K562 (cell line): ENCODE data around the gene LRRC9. TPM values are rescaled to one million over a fixed set of nuclear protein-coding genes. Genes with fewer than 3 reads are reported as not detected.

Experiments
- ATAC-seq: fragments of 200-7000 bp; cut with Tn5 transposase; 3 replicates; pipeline ENCODE4 v1.9.1; 2020; ENCODE audit warnings: moderate library complexity
- BruUV-seq: library from RNA; stranded (reverse); fragments of 400-500 nt; replicated peaks from 2 replicates; lab custom pipeline; 2021; lab: Mats Ljungman, UMichigan
- CTCF ChIA-PET: fragments of 300-600 bp; formaldehyde crosslinking; extraction: SDS; loops from one replicate; lab custom pipeline; 2021; ENCODE audit warnings: low intra/inter-chr PET ratio; lab: Yijun Ruan, JAX
- POLR2A ChIA-PET: fragments of 300-600, 350-650 bp; sonication (Branson Sonifier 250); formaldehyde crosslinking; extraction: SDS; loops from one replicate; lab custom pipeline; 2021; ENCODE audit warnings: antibody characterized with exemption, inconsistent platforms; lab: Yijun Ruan, JAX
- DNase-seq, 4 experiments: peaks; one replicate each; pipeline versions ENCODE4 v3.0.0 to v3.0.0-alpha.2; 2011 to 2018; ENCODE audit warnings: low spot score in 3 of 4, mixed read lengths in 3 of 4; ENCODE audit errors: extremely low read depth in 1 of 4
- FAIRE-seq: peaks from 2 replicates; lab custom pipeline; 2011; peaks lifted over from hg19 to GRCh38; lab: Jason Lieb, UNC
- H2AFZ ChIP-seq: 2 replicates; pipeline ENCODE4 v1.6.0; 2011; ENCODE audit warnings: low read depth, low read length, control low read depth, inconsistent platforms
- H3K27ac ChIP-seq: fragments of 200-600 bp; 3 replicates; pipeline ENCODE4 v1.8.0; 2011; ENCODE audit warnings: low read depth, mild to moderate bottlenecking, control low read depth, inconsistent platforms, low read length, moderate library complexity, mixed read lengths; ENCODE audit errors: extremely low read depth
- H3K27me3 ChIP-seq, 2 experiments: fragments of 300-600 bp in 1 of 2; 2 replicates in 1 of 2; 3 replicates in 1 of 2; pipeline versions ENCODE4 v1.6.0 to v1.8.0; 2011; ENCODE audit warnings: inconsistent platforms in 2 of 2, low read length in 2 of 2, mild to moderate bottlenecking in 1 of 2, mixed read lengths in 1 of 2, moderate library complexity in 1 of 2; ENCODE audit not compliant: control insufficient read depth in 2 of 2, insufficient read depth in 2 of 2
- H3K36me3 ChIP-seq: fragments of 300-600 bp; 3 replicates; pipeline ENCODE4 v1.8.0; 2011; ENCODE audit warnings: mild to moderate bottlenecking, low read length, inconsistent platforms; ENCODE audit not compliant: control insufficient read depth, insufficient read depth
- H3K4me1 ChIP-seq, 2 experiments: fragments of 200-600 bp in 1 of 2; replicated peaks in 1 of 2; 2 replicates in 1 of 2; 3 replicates in 1 of 2; pipeline versions ENCODE4 v1.5.1 to v1.8.0; 2011; ENCODE audit warnings: inconsistent platforms in 2 of 2, low read length in 2 of 2, mild to moderate bottlenecking in 1 of 2, mixed read lengths in 1 of 2, moderate library complexity in 1 of 2; ENCODE audit not compliant: control insufficient read depth in 2 of 2, insufficient read depth in 2 of 2
- H3K4me2 ChIP-seq: 2 replicates; pipeline ENCODE4 v1.6.1; 2011; ENCODE audit warnings: low read length, control low read depth, inconsistent platforms, mixed read lengths; ENCODE audit not compliant: insufficient read depth
- H3K4me3 ChIP-seq: fragments of 200-600 bp; sonication (generic), shearing (Covaris generic); 2 replicates; pipeline ENCODE4 v1.5.1; 2016; ENCODE audit warnings: control low read depth, inconsistent platforms
- H3K79me2 ChIP-seq: fragments of 200-600 bp; 3 replicates; pipeline ENCODE4 v1.8.0; 2011; ENCODE audit warnings: low read length, inconsistent platforms; ENCODE audit not compliant: control insufficient read depth, insufficient read depth
- H3K9ac ChIP-seq, 2 experiments: 2 replicates each; pipeline versions ENCODE4 v1.6.0 to v1.6.1; 2011; ENCODE audit warnings: low read depth in 2 of 2, low read length in 2 of 2, control low read depth in 1 of 2, inconsistent platforms in 1 of 2, mild to moderate bottlenecking in 1 of 2, mixed read lengths in 1 of 2; ENCODE audit not compliant: insufficient read depth in 1 of 2
- H3K9me1 ChIP-seq: one replicate; pipeline ENCODE4 v1.6.0; 2011; ENCODE audit warnings: inconsistent platforms, mild to moderate bottlenecking, low read length, moderate library complexity; ENCODE audit not compliant: control insufficient read depth, insufficient read depth
- H3K9me3 ChIP-seq: replicated peaks from 2 replicates; pipeline ENCODE4 v1.5.1; 2011; ENCODE audit warnings: low read depth, low read length, inconsistent platforms; ENCODE audit not compliant: control insufficient read depth, insufficient read depth
- H4K20me1 ChIP-seq: replicated peaks from 2 replicates; pipeline ENCODE4 v1.6.1; 2011; ENCODE audit warnings: low read length, inconsistent platforms, mixed read lengths; ENCODE audit not compliant: control insufficient read depth, insufficient read depth
- CAMTA2 ChIP-seq: fragments of 250-450 bp; sonication (Bioruptor Pico); conservative IDR thresholded peaks from 2 replicates; pipeline ENCODE4 v1.5.1; 2022
- CCAR2 ChIP-seq: fragments of 200-400 bp; formaldehyde crosslinking; IDR thresholded peaks from 2 replicates; pipeline ENCODE4 v1.6.1; 2017; ENCODE audit warnings: mild to moderate bottlenecking, low read depth, low read length
- KDM1A ChIP-seq, 2 experiments: fragments of 450-650 bp; IDR thresholded peaks; 2 replicates each; pipeline ENCODE4 v1.6.1; 2016; ENCODE audit warnings: mild to moderate bottlenecking in 2 of 2
- KLF16 ChIP-seq: IDR thresholded peaks from 2 replicates; pipeline ENCODE4 v1.6.1; 2016; ENCODE audit warnings: antibody characterized with exemption
- NFRKB ChIP-seq: fragments of 450-650 bp; IDR thresholded peaks from 2 replicates; pipeline ENCODE4 v1.6.1; 2016; ENCODE audit warnings: low read depth
- NFXL1 ChIP-seq: fragments of 450-650 bp; formaldehyde crosslinking; IDR thresholded peaks from 2 replicates; pipeline ENCODE4 v1.4.0; 2021; ENCODE audit warnings: mild to moderate bottlenecking
- PHB2 ChIP-seq: fragments of 450-650 bp; IDR thresholded peaks from 2 replicates; pipeline ENCODE4 v1.6.1; 2017; ENCODE audit warnings: low read depth
- POLR3A ChIP-seq: IDR thresholded peaks from 2 replicates; pipeline ENCODE4 v1.6.1; 2011; ENCODE audit warnings: borderline replicate concordance, mild to moderate bottlenecking, moderate library complexity; ENCODE audit not compliant: insufficient read length, insufficient read depth; ENCODE audit errors: extremely low read depth
- PREB ChIP-seq: sonication (generic); formaldehyde crosslinking; IDR thresholded peaks from 2 replicates; pipeline ENCODE4 v1.8.1; 2023; ENCODE audit warnings: mild to moderate bottlenecking, missing genetic modification reagents
- RBM34 ChIP-seq: fragments of 200-400 bp; formaldehyde crosslinking; IDR thresholded peaks from 2 replicates; pipeline ENCODE4 v1.6.1; 2018; ENCODE audit warnings: low read length, borderline replicate concordance; ENCODE audit not compliant: insufficient read depth
- TBP ChIP-seq: optimal IDR thresholded peaks from 2 replicates; pipeline ENCODE3; 2011; ENCODE audit warnings: low read depth, low read length, improper control_type of control experiment
- TRIM28 ChIP-seq: fragments of 450-650 bp; IDR thresholded peaks from 2 replicates; pipeline ENCODE4 v1.6.1; 2017
- ZBED1 ChIP-seq: IDR thresholded peaks from 2 replicates; pipeline ENCODE4 v1.6.1; 2014
- ZFP36 ChIP-seq: fragments of 150-350 bp; IDR thresholded peaks from 2 replicates; pipeline ENCODE4 v1.6.1; 2018; ENCODE audit warnings: low read length, low read depth; ENCODE audit not compliant: partially characterized antibody
- ZNF408 ChIP-seq: fragments of 250-450 bp; sonication (Bioruptor Pico); IDR thresholded peaks from 2 replicates; pipeline ENCODE4 v1.4.0; 2020; ENCODE audit warnings: low read depth, mild to moderate bottlenecking, moderate library complexity
- ZNF79 ChIP-seq: fragments of 250-450 bp; sonication (Bioruptor Pico); IDR thresholded peaks from 2 replicates; pipeline ENCODE4 v1.4.0; 2020; ENCODE audit warnings: low read depth, mild to moderate bottlenecking, moderate library complexity
- WGBS: fragments of 100-300 bp; shearing (Covaris generic); methylation state at CpG from one replicate; pipeline ENCODE4 v1.1.6; 2016; ENCODE audit warnings: low coverage, mixed read lengths; ENCODE audit not compliant: insufficient coverage; ENCODE audit errors: missing lambda C conversion rate; 5-methylcytosine and 5-hydroxymethylcytosine counted together
- in situ Hi-C: fragments of 300-500 bp; cut with MboI; formaldehyde crosslinking; loops from 4 replicates; pipeline ENCODE4 v1.15.0; 2018; ENCODE audit warnings: inconsistent platforms, mixed read lengths
- intact Hi-C: fragments of 100-400 bp; cut with micrococcal nuclease; formaldehyde crosslinking; loops from 2 replicates; pipeline ENCODE4 v1.14.2; 2022
- polyA plus RNA-seq, 8 experiments: library from polyadenylated mRNA; depleted of rRNA in 4 of 8; stranded (reverse) in 5 of 8; unstranded in 3 of 8; fragments of >200 nt; fragmentation: Nextera tagmentation in 2 of 8; fragmentation: Illumina TruSeq in 1 of 8; extraction: Ambion mirVana in 2 of 8; extraction: Trizol in 1 of 8; gene quantifications; 2 replicates each; pipeline versions ENCODE4 v1.2.1 to v1.2.3, GENCODE V29; 2011 to 2014; ENCODE audit warnings: inconsistent platforms in 1 of 8, missing spikeins in 1 of 8
- total RNA-seq, 7 experiments: library from RNA; depleted of rRNA in 6 of 7; stranded (reverse); fragments of >200 nt in 6 of 7; fragmentation: Illumina TruSeq in 2 of 7; extraction: Trizol in 2 of 7; gene quantifications; 2 replicates each; pipeline versions ENCODE4 v1.2.1 to v1.2.3, GENCODE V29; 2011 to 2021; ENCODE audit warnings: low replicate concordance in 1 of 7
- TF ChIP-seq, protein P1 (sequence below): fragments of 450-650 bp; conservative IDR thresholded peaks from 2 replicates; pipeline ENCODE4 v1.6.1; 2016; ENCODE audit warnings: missing genetic modification characterization, low read depth, mild to moderate bottlenecking, control low read depth, missing compliant biosample characterization
- TF ChIP-seq, protein P2 (sequence below): fragments of 150-350 bp; conservative IDR thresholded peaks from 2 replicates; pipeline ENCODE4 v1.6.1; 2014; ENCODE audit warnings: low read length

Gene LRRC9
- total and polyA plus RNA-seq, 9 of the 15 experiments (the other 6 are each of a cell fraction or from before 2014, with no cell fraction given): not detected

DNA sequence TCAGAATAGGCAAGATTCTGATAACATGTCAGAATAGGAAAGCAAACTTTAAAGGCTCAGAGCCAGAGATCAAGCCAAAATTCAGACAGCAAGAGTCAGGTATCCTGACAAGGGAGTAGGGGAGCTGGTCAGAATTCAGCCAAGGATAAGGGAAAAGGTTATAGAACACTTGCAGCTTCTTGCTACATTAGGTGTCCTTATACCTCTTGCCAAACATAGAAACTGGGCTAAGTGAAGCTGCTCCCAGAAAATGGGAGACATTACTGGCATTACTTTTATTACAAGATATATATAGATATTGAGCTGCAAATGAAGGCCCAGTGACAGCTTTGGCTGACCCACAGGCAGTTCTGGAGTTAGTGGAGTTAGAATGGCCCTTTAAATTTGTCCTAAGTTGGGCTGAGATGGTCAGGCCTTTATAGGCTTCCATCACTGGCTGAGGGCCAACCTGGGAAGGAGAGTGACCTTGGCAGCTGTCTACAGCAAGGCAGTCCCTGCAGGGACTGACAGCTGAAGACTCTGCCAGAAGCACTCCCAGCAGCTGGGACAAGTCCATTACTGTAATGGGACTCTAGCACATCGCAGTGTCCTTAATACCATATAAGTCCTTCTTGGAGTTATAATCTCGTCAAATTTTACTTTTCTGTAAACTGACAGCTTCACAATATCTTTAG lies 83.0 kb downstream of the LRRC9 start:
- FAIRE-seq (no peak), ATAC-seq (no peak), DNase-seq (no peak)
- H3K9me3 ChIP-seq: no peaks in the 10 kb centered on the region
- in situ Hi-C loops: no loop called here
- H2AFZ ChIP-seq: no peak overlapping the region
- no peaks in the 10 kb centered on the region for H3K27me3 ChIP-seq
- no TSS peak for BruUV-seq
- ChIA-PET POLR2A (no interaction called here), CTCF (no interaction called here)
- H4K20me1 ChIP-seq: no peaks in the 10 kb centered on the region
- H3K4me3 ChIP-seq: no peak overlapping the region
- WGBS: 0% methylated on average over 2 of the region's 2 CpGs
- H3K36me3 ChIP-seq: no peaks in the 10 kb centered on the region
- no peaks in the 10 kb centered on the region for H3K79me2 ChIP-seq
- TF ChIP-seq TRIM28 (no peak), ZNF408 (no peak), KDM1A (IDR thresholded peaks at IDR 0.05) (no peak), NFXL1 (CRISPR knock-in tag) (no peak), PREB (CRISPR knock-in tag) (no peak), PHB2 (no peak), RBM34 (no peak), ZFP36 (no peak), CAMTA2 (CRISPR knock-in tag) (no peak), ZNF79 (no peak), ZBED1 (no peak), KLF16 (no peak), CCAR2 (no peak), NFRKB (no peak), TBP (no peak), POLR3A (no peak)
- TF ChIP-seq, protein P1, sequence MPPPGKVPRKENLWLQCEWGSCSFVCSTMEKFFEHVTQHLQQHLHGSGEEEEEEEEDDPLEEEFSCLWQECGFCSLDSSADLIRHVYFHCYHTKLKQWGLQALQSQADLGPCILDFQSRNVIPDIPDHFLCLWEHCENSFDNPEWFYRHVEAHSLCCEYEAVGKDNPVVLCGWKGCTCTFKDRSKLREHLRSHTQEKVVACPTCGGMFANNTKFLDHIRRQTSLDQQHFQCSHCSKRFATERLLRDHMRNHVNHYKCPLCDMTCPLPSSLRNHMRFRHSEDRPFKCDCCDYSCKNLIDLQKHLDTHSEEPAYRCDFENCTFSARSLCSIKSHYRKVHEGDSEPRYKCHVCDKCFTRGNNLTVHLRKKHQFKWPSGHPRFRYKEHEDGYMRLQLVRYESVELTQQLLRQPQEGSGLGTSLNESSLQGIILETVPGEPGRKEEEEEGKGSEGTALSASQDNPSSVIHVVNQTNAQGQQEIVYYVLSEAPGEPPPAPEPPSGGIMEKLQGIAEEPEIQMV: no peak
- TF ChIP-seq, protein P2, sequence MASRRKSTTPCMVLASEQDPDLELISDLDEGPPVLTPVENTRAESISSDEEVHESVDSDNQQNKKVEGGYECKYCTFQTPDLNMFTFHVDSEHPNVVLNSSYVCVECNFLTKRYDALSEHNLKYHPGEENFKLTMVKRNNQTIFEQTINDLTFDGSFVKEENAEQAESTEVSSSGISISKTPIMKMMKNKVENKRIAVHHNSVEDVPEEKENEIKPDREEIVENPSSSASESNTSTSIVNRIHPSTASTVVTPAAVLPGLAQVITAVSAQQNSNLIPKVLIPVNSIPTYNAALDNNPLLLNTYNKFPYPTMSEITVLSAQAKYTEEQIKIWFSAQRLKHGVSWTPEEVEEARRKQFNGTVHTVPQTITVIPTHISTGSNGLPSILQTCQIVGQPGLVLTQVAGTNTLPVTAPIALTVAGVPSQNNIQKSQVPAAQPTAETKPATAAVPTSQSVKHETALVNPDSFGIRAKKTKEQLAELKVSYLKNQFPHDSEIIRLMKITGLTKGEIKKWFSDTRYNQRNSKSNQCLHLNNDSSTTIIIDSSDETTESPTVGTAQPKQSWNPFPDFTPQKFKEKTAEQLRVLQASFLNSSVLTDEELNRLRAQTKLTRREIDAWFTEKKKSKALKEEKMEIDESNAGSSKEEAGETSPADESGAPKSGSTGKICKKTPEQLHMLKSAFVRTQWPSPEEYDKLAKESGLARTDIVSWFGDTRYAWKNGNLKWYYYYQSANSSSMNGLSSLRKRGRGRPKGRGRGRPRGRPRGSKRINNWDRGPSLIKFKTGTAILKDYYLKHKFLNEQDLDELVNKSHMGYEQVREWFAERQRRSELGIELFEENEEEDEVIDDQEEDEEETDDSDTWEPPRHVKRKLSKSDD: no peak
- no peak overlapping the region for H3K27ac ChIP-seq
- H3K4me1 ChIP-seq: no peaks in the 10 kb centered on the region
- H3K9me1 ChIP-seq: no peaks in the 10 kb centered on the region
- H3K4me2 ChIP-seq: no peak overlapping the region
- intact Hi-C loops: no loop called here
- no peak overlapping the region for H3K9ac ChIP-seq
